GM23338 (cell line): ENCODE data around the gene ZNF22. TPM values are rescaled to one million over a fixed set of nuclear protein-coding genes. Genes with fewer than 3 reads are reported as not detected.

Source experiments
- ATAC-seq: fragments of 200-7000 bp; cut with Tn5 transposase; 3 replicates; pipeline ENCODE4 v1.9.1; 2020
- DNase-seq: peaks from one replicate; pipeline ENCODE4 v3.0.0-alpha.2; 2015; ENCODE audit warnings: low spot score
- H2AFZ ChIP-seq: fragments of 200-600 bp; sonication (generic); 2 replicates; pipeline ENCODE4 v1.8.0; 2016; ENCODE audit warnings: antibody characterized with exemption, mild to moderate bottlenecking, moderate library complexity
- H3F3A ChIP-seq: fragments of 200-600 bp; sonication (generic); replicated peaks from 2 replicates; pipeline ENCODE4 v1.8.0; 2017; ENCODE audit warnings: antibody characterized with exemption, mixed run types, low read depth
- H3K27ac ChIP-seq: fragments of 200-600 bp; sonication (generic); 2 replicates; pipeline ENCODE4 v1.6.1; 2016; ENCODE audit warnings: low read depth
- H3K27me3 ChIP-seq: fragments of 200-600 bp; sonication (generic); 2 replicates; pipeline ENCODE4 v1.8.0; 2016; ENCODE audit warnings: mild to moderate bottlenecking, mixed run types, moderate library complexity; ENCODE audit not compliant: insufficient read depth
- H3K36me3 ChIP-seq: fragments of 200-600 bp; sonication (generic); 2 replicates; pipeline ENCODE4 v1.8.0; 2016; ENCODE audit warnings: mild to moderate bottlenecking; ENCODE audit not compliant: insufficient read depth
- H3K4me1 ChIP-seq: fragments of 200-600 bp; sonication (generic); 2 replicates; pipeline ENCODE4 v1.8.0; 2016; ENCODE audit warnings: mild to moderate bottlenecking, moderate library complexity; ENCODE audit not compliant: insufficient read depth
- H3K4me2 ChIP-seq: fragments of 200-600 bp; sonication (generic); 2 replicates; pipeline ENCODE4 v1.7.1; 2017; ENCODE audit warnings: mixed run types
- H3K4me3 ChIP-seq: fragments of 200-600 bp; sonication (generic); 2 replicates; pipeline ENCODE4 v1.6.1; 2016; ENCODE audit warnings: mixed run types
- H3K79me2 ChIP-seq: fragments of 200-600 bp; sonication (generic); replicated peaks from 2 replicates; pipeline ENCODE4 v1.8.0; 2017; ENCODE audit warnings: mild to moderate bottlenecking; ENCODE audit not compliant: insufficient read depth
- H3K9me2 ChIP-seq: fragments of 200-600 bp; sonication (generic); 2 replicates; pipeline ENCODE4 v1.8.0; 2017; ENCODE audit not compliant: insufficient read depth
- H4K20me1 ChIP-seq: fragments of 200-600 bp; sonication (generic); replicated peaks from 2 replicates; pipeline ENCODE4 v1.8.0; 2017; ENCODE audit warnings: mild to moderate bottlenecking; ENCODE audit not compliant: insufficient read depth
- H3K27ac Mint-ChIP-seq: 2 replicates; pipeline ENCODE4 v1.8.0; 2020; ENCODE audit warnings: inconsistent platforms, mild to moderate bottlenecking, moderate library complexity, mixed read lengths
- H3K27me3 Mint-ChIP-seq: 3 replicates; pipeline ENCODE4 v1.8.0; 2022; ENCODE audit warnings: low read depth, mild to moderate bottlenecking, moderate library complexity, mixed read lengths, inconsistent platforms; ENCODE audit not compliant: insufficient read depth, poor library complexity
- H3K36me3 Mint-ChIP-seq: 3 replicates; pipeline ENCODE4 v1.8.0; 2021; ENCODE audit warnings: low read depth, mild to moderate bottlenecking, inconsistent platforms, moderate library complexity, mixed read lengths
- H3K4me1 Mint-ChIP-seq: 3 replicates; pipeline ENCODE4 v1.8.0; 2020; ENCODE audit warnings: mild to moderate bottlenecking, inconsistent platforms, mixed read lengths
- H3K4me3 Mint-ChIP-seq: 3 replicates; pipeline ENCODE4 v1.8.0; 2021; ENCODE audit warnings: moderate library complexity, mild to moderate bottlenecking, inconsistent platforms, mixed read lengths
- H3K9me3 Mint-ChIP-seq: 3 replicates; pipeline ENCODE4 v1.8.0; 2020; ENCODE audit warnings: moderate library complexity, mild to moderate bottlenecking, inconsistent platforms, mixed read lengths
- CTCF ChIP-seq, 2 experiments: fragments of 200-600 bp in 1 of 2; sonication (generic) in 1 of 2; conservative IDR thresholded peaks; 2 replicates each; pipeline versions ENCODE4 v1.5.1 to v1.6.1; 2016 to 2017; ENCODE audit warnings: antibody characterized with exemption in 2 of 2, low read depth in 2 of 2, mild to moderate bottlenecking in 2 of 2, moderate library complexity in 1 of 2
- ETS1 ChIP-seq: IDR thresholded peaks from 2 replicates; pipeline ENCODE4 v1.6.1; 2016; ENCODE audit warnings: antibody characterized with exemption
- NANOG ChIP-seq: IDR thresholded peaks from 2 replicates; pipeline ENCODE4 v1.6.1; 2016; ENCODE audit warnings: antibody characterized with exemption, borderline replicate concordance
- STAT1 ChIP-seq: IDR thresholded peaks from one replicate; pipeline ENCODE4 v1.6.1; 2016; ENCODE audit warnings: antibody characterized with exemption; ENCODE audit not compliant: unreplicated experiment
- ZNF114 ChIP-seq: fragments of 250-450 bp; sonication (Bioruptor Pico); IDR thresholded peaks from 2 replicates; pipeline ENCODE4 v1.5.0; 2020; ENCODE audit warnings: mild to moderate bottlenecking, moderate library complexity
- ZNF331 ChIP-seq: fragments of 250-450 bp; sonication (Bioruptor Pico); IDR thresholded peaks from 2 replicates; pipeline ENCODE4 v1.5.0; 2020; ENCODE audit warnings: low read depth, mild to moderate bottlenecking, moderate library complexity
- ZNF462 ChIP-seq: fragments of 250-450 bp; sonication (Bioruptor Pico); IDR thresholded peaks from 2 replicates; pipeline ENCODE4 v1.5.0; 2020; ENCODE audit warnings: mild to moderate bottlenecking, moderate library complexity
- polyA plus RNA-seq: library from polyadenylated mRNA; unstranded; fragments of >200 nt; fragmentation: Nextera tagmentation; extraction: Ambion mirVana; gene quantifications from 2 replicates; pipeline ENCODE4 v1.2.1, GENCODE V29; 2016
- total RNA-seq: library from RNA; depleted of rRNA; stranded (reverse); fragments of >200 nt; shearing (Covaris generic); gene quantifications from 2 replicates; pipeline ENCODE4 v1.2.3, GENCODE V29; 2014

ZNF22 gene
- total and polyA plus RNA-seq, 2 experiments from 2014 or later, result 40.5 to 81.8 TPM

GRCh38 chr10:45000138-45000751, 478 bp upstream of the ZNF22 start (continued):
- TF ChIP-seq CTCF (conservative IDR thresholded peaks at IDR 0.05; ENCODE audit: low read depth in 2 of 2), result no peak

- H3K36me3 ChIP-seq, result no peaks in the 10 kb centered on the region
- Mint-ChIP-seq H3K27me3 (peaks cover 12% of the 10 kb centered on the region), H3K36me3 (peaks cover 34% of the 10 kb centered on the region), H3K9me3 (peaks cover 18% of the 10 kb centered on the region), H3K4me3 (peak overlapping the region; percentile 82), H3K27ac (no peak overlapping the region), H3K4me1 (peaks cover 31% of the 10 kb centered on the region)
- no peaks in the 10 kb centered on the region for H3K27me3 ChIP-seq
- H4K20me1 ChIP-seq, result peaks cover 4% of the 10 kb centered on the region
- TF ChIP-seq NANOG (no peak), STAT1 (no peak), ETS1 (no peak), CTCF (conservative IDR thresholded peaks at IDR 0.05; ENCODE audit: low read depth in 2 of 2) (0 out of 4 replicates have a peak, but pooled peaks of 1 of the 2 experiments have one; percentile 12), ZNF114 (CRISPR knock-in tag) (no peak), ZNF331 (CRISPR knock-in tag) (no peak), ZNF462 (CRISPR knock-in tag) (no peak)
- ATAC-seq (peak; percentile 58), DNase-seq (peak; percentile 48)
- H3K79me2 ChIP-seq, result peaks cover 37% of the 10 kb centered on the region
- H3F3A ChIP-seq, result no peaks in the 10 kb centered on the region
- H3K27ac ChIP-seq, result no peak overlapping the region
- H3K4me2 ChIP-seq, result peak overlapping the region; percentile 93
- peaks cover 17% of the 10 kb centered on the region for H3K4me1 ChIP-seq
- peak overlapping the region; percentile 83 for H3K4me3 ChIP-seq
- no peaks in the 10 kb centered on the region for H3K9me2 ChIP-seq
- peak overlapping the region; percentile 60; the same call in 1 of the 2 replicates for H2AFZ ChIP-seq
These were observed 842 bp downstream of the ZNF22 start for GRCh38 chr10:45001381-45002148.
